Esophagus squamous epithelium (tissue), 4 donors: ENCODE measurements around the gene KRTAP9-3.

Experiments
- CTCF ChIP-seq, 6 experiments: fragments of 450-650 bp in 4 of 6; fragments of 200-600 bp in 2 of 6; sonication (generic) in 2 of 6; IDR thresholded peaks; one replicate each; pipeline ENCODE4 v1.5.1; 2016 to 2019; ENCODE audit warnings: antibody characterized with exemption in 6 of 6, mild to moderate bottlenecking in 4 of 6, moderate library complexity in 4 of 6
- POLR2A ChIP-seq, 4 donors: fragments of 450-650 bp; IDR thresholded peaks; one replicate each; pipeline ENCODE4 v1.6.1; 2017; ENCODE audit warnings: antibody characterized with exemption in 4 of 4, mild to moderate bottlenecking in 4 of 4, moderate library complexity in 3 of 4

GRCh38 chr17:41271858-41272257 lies 39.6 kb downstream of the KRTAP9-3 start:
- TF ChIP-seq CTCF (IDR thresholded peaks at IDR 0.05): no peak
- no peak for TF ChIP-seq POLR2A (IDR thresholded peaks at IDR 0.05)
